Neutrophil (primary cell): ENCODE data around the gene OCA2.

ENCODE experiments used
- H3K27ac ChIP-seq: fragments of 200-600 bp; sonication (generic); 2 replicates; pipeline ENCODE4 v1.5.1; 2016; ENCODE audit warnings: mild to moderate bottlenecking, moderate library complexity
- H3K27me3 ChIP-seq: fragments of 200-600 bp; sonication (generic); 2 replicates; pipeline ENCODE4 v1.6.0; 2016; ENCODE audit warnings: mild to moderate bottlenecking
- H3K36me3 ChIP-seq: fragments of 200-600 bp; sonication (generic); 2 replicates; pipeline ENCODE4 v1.5.1; 2017
- H3K4me1 ChIP-seq, 2 experiments: fragments of 200-600 bp in 1 of 2; sonication (generic) in 1 of 2; 1 replicate in 1 of 2; 2 replicates in 1 of 2; pipeline versions ENCODE4 v1.5.1 to v1.6.1; 2013 to 2016; ENCODE audit warnings: low read depth in 1 of 2, low read length in 1 of 2, mild to moderate bottlenecking in 1 of 2, moderate library complexity in 1 of 2; ENCODE audit not compliant: control insufficient read depth in 1 of 2, insufficient read depth in 1 of 2
- H3K4me3 ChIP-seq, 2 experiments: fragments of 200-600 bp in 1 of 2; sonication (generic) in 1 of 2; 1 replicate in 1 of 2; 2 replicates in 1 of 2; pipeline ENCODE4 v1.5.1; 2013 to 2016; ENCODE audit warnings: low read depth in 1 of 2, low read length in 1 of 2, mild to moderate bottlenecking in 1 of 2, moderate library complexity in 1 of 2
- H3K9me3 ChIP-seq: fragments of 200-600 bp; sonication (generic); 2 replicates; pipeline ENCODE4 v1.5.1; 2016
- CTCF ChIP-seq: fragments of 200-600 bp; sonication (generic); IDR thresholded peaks from 2 replicates; pipeline ENCODE4 v1.5.1; 2016; ENCODE audit warnings: antibody characterized with exemption

OCA2 gene

GRCh38 chr15:28094732-28095521, 4.2 kb downstream of the OCA2 start:
- Histone ChIP-seq H3K9me3 (peaks cover 13% of the 10 kb centered on the region), H3K4me1 (peaks cover 32 to 42% of the 10 kb centered on the region in 2 experiments), H3K36me3 (no peaks in the 10 kb centered on the region), H3K27ac (no peak overlapping the region), H3K27me3 (peaks cover 100% of the 10 kb centered on the region), H3K4me3 (peak overlapping the region; percentile 54 to 58)
- no peak for TF ChIP-seq CTCF

DNA sequence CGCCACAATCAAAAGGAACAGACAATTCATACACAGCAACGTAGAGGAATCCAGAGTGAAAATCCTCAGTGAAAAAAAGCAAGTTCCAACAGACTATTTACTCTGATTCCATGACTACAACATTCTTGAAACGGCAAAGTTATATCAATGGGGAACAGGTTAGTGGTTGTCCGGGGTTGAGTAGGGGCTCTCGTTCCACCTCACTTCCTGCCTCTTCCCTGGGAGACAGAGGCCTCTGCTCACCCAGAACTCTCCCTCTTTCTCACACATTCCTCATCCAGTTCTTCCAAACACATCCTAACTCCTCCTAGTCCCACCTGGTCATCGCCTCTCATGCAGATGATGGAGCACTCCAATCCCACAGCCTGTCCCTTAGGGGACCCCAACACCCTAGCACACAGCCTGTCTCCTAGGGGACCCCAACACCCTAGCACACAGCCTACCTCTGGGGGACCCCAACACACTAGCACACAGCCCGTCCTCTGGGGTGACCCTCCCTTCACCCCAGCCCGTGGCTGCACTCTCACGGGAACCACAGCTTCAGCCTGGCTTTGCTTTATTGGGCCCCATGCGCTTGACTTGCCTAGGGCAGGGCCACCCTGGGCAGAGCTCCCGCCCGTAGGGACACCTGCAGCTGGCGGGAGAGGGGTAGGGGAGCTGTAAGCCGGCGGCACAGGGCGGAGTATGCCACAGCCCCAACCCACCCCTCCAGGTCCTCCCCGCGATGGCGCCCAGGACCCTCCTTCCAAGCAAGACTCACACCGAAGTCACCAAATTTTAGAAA, 5.2 kb downstream of the OCA2 start:
- H3K9me3 ChIP-seq = peaks cover 13% of the 10 kb centered on the region
- TF ChIP-seq CTCF = no peak
- no peak overlapping the region for H3K4me3 ChIP-seq
- peaks cover 100% of the 10 kb centered on the region for H3K27me3 ChIP-seq
- no peak overlapping the region for H3K27ac ChIP-seq
- peaks cover 27 to 33% of the 10 kb centered on the region in 2 experiments for H3K4me1 ChIP-seq
- H3K36me3 ChIP-seq = no peaks in the 10 kb centered on the region

- Histone ChIP-seq H3K27ac (no peak overlapping the region), H3K27me3 (peaks cover 96% of the 10 kb centered on the region), H3K9me3 (peaks cover 13% of the 10 kb centered on the region), H3K4me1 (peaks cover 15 to 20% of the 10 kb centered on the region in 2 experiments), H3K36me3 (no peaks in the 10 kb centered on the region), H3K4me3 (no peak overlapping the region)
- TF ChIP-seq CTCF = no peak
Measured at GRCh38 chr15:28091313-28091712, 7.8 kb downstream of the OCA2 start.

- Histone ChIP-seq H3K36me3 (no peaks in the 10 kb centered on the region), H3K9me3 (peaks cover 5% of the 10 kb centered on the region), H3K4me1 (no peaks in the 10 kb centered on the region), H3K27ac (no peak overlapping the region), H3K27me3 (peaks cover 73% of the 10 kb centered on the region), H3K4me3 (no peak overlapping the region)
- no peak for TF ChIP-seq CTCF
Measured at GRCh38 chr15:28086175-28086703, 12.9 kb downstream of the OCA2 start.

DNA sequence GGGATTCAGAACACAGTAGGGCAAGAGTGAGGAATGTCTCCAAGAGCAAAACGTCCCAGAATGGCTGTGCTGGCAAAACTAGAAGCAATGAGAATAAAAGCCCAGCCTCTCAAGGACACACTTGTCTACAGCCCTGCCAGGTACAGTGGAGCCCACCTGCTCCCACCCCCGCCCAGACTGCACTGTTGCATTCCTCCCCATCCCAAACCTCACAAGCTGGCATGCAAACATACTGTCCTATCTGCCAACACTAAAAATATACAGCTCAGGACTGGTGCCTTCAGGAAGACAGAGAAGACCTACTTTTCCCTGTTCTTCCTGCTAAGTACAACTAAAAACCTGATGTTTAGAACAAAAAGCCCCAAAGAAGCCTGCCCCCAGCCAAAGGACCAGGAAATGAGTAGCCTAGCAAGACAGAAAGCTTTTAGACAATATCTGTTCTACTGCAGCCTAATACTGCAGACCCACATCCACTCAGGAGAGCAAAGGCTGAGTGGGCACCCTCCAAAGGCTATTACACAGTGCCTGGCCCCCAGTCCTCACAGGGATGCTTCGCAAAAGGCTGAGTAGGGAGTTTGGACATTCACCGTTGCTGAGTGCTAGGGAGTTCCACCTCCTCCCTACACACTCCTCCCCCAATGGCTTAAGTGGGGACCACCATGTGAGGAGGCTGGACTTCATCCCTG, 13.5 kb downstream of the OCA2 start:
- no peak overlapping the region for H3K27ac ChIP-seq
- no peak for TF ChIP-seq CTCF
- no peaks in the 10 kb centered on the region for H3K4me1 ChIP-seq
- H3K4me3 ChIP-seq = no peak overlapping the region
- H3K9me3 ChIP-seq = no peaks in the 10 kb centered on the region
- H3K36me3 ChIP-seq = no peaks in the 10 kb centered on the region
- peaks cover 67% of the 10 kb centered on the region for H3K27me3 ChIP-seq
